Endothelial cell of umbilical vein (primary cell): ENCODE data around the gene TARP.

Source experiments
- BruUV-seq: library from RNA; stranded (reverse); fragments of 400-500 nt; replicated peaks from 2 replicates; lab custom pipeline; 2021; lab: Mats Ljungman, UMichigan
- CTCF ChIA-PET: fragments of 300-600, 350-600 bp; sonication (Branson Sonifier 250); formaldehyde crosslinking; loops from one replicate; lab custom pipeline; 2021; ENCODE audit warnings: antibody characterized with exemption, inconsistent platforms; lab: Charles Lee
- POLR2A ChIA-PET: fragments of 300-600, 350-600 bp; sonication (Branson Sonifier 250); formaldehyde crosslinking; loops from one replicate; lab custom pipeline; 2021; ENCODE audit warnings: antibody characterized with exemption, inconsistent platforms; lab: Charles Lee
- DNase-seq: peaks from one replicate; pipeline ENCODE4 v3.0.0-alpha.2; 2011; ENCODE audit warnings: low read depth, low spot score
- FAIRE-seq: peaks from 2 replicates; lab custom pipeline; 2011; peaks lifted over from hg19 to GRCh38; lab: Jason Lieb, UNC
- H2AFZ ChIP-seq: 2 replicates; pipeline ENCODE4 v1.6.0; 2012; ENCODE audit warnings: low read depth, low read length, control low read depth, inconsistent platforms
- H3K27ac ChIP-seq: 2 replicates; pipeline ENCODE4 v1.5.1; 2011; ENCODE audit warnings: low read depth, mild to moderate bottlenecking, control low read depth, low read length, moderate library complexity; ENCODE audit not compliant: insufficient read depth
- H3K27me3 ChIP-seq, 2 experiments: 2 replicates each; pipeline versions ENCODE4 v1.6.0 to v1.6.1; 2011; ENCODE audit warnings: low read length in 2 of 2, mixed read lengths in 1 of 2; ENCODE audit not compliant: control insufficient read depth in 2 of 2, insufficient read depth in 2 of 2
- H3K36me3 ChIP-seq, 2 experiments: 2 replicates in 1 of 2; 3 replicates in 1 of 2; pipeline ENCODE4 v1.5.1; 2011; ENCODE audit warnings: low read length in 2 of 2, mild to moderate bottlenecking in 1 of 2, moderate library complexity in 1 of 2; ENCODE audit not compliant: control insufficient read depth in 2 of 2, insufficient read depth in 2 of 2; ENCODE audit errors: extremely low read depth in 1 of 2
- H3K4me1 ChIP-seq: 3 replicates; pipeline ENCODE4 v1.5.1; 2011; ENCODE audit warnings: mild to moderate bottlenecking, low read length; ENCODE audit not compliant: control insufficient read depth, insufficient read depth; ENCODE audit errors: extremely low read depth
- H3K4me2 ChIP-seq: 2 replicates; pipeline ENCODE4 v1.6.1; 2011; ENCODE audit warnings: low read length, control low read depth, mixed read lengths; ENCODE audit not compliant: insufficient read depth
- H3K4me3 ChIP-seq, 3 experiments: fragments of 200-600 bp in 1 of 3; sonication (generic), shearing (Covaris generic) in 1 of 3; replicated peaks in 1 of 3; 2 replicates each; pipeline ENCODE4 v1.5.1; 2011 to 2016; ENCODE audit warnings: control low read depth in 3 of 3, low read length in 3 of 3, mild to moderate bottlenecking in 2 of 3, inconsistent platforms in 1 of 3, low read depth in 1 of 3, moderate library complexity in 1 of 3; ENCODE audit not compliant: insufficient read depth in 1 of 3
- H3K79me2 ChIP-seq: 2 replicates; pipeline ENCODE4 v1.6.0; 2012; ENCODE audit warnings: low read length, inconsistent platforms; ENCODE audit not compliant: control insufficient read depth, insufficient read depth
- H3K9ac ChIP-seq: replicated peaks from 2 replicates; pipeline ENCODE3; 2011; ENCODE audit warnings: low read length, control low read depth; ENCODE audit not compliant: insufficient read depth; ENCODE audit errors: extremely low read depth
- H3K9me1 ChIP-seq: replicated peaks from 3 replicates; pipeline ENCODE4 v1.6.0; 2011; ENCODE audit warnings: mild to moderate bottlenecking, low read length; ENCODE audit not compliant: control insufficient read depth, insufficient read depth; ENCODE audit errors: extremely low read depth
- H3K9me3 ChIP-seq: replicated peaks from 2 replicates; pipeline ENCODE4 v1.5.1; 2012; ENCODE audit warnings: low read length, inconsistent platforms; ENCODE audit not compliant: control insufficient read depth, insufficient read depth
- H4K20me1 ChIP-seq: replicated peaks from 2 replicates; pipeline ENCODE3; 2011; ENCODE audit warnings: mild to moderate bottlenecking, low read length; ENCODE audit not compliant: control insufficient read depth, insufficient read depth; ENCODE audit errors: extremely low read depth
- EZH2 ChIP-seq: IDR thresholded peaks from 2 replicates; pipeline ENCODE4 v1.6.1; 2012; ENCODE audit warnings: borderline replicate concordance, low read depth, mild to moderate bottlenecking, moderate library complexity, low read length, inconsistent platforms; ENCODE audit not compliant: severe bottlenecking
- FOS ChIP-seq: IDR thresholded peaks from 2 replicates; pipeline ENCODE4 v1.6.1; 2011; ENCODE audit warnings: mild to moderate bottlenecking, low read length, moderate library complexity, borderline replicate concordance; ENCODE audit not compliant: insufficient read depth
- GATA2 ChIP-seq: IDR thresholded peaks from 2 replicates; pipeline ENCODE4 v1.7.0; 2011; ENCODE audit warnings: low read depth, mild to moderate bottlenecking, moderate library complexity, mixed read lengths, low read length; ENCODE audit not compliant: insufficient read length, insufficient read depth
- JUN ChIP-seq: IDR thresholded peaks from 2 replicates; pipeline ENCODE4 v1.6.1; 2011; ENCODE audit warnings: borderline replicate concordance, low read depth; ENCODE audit not compliant: insufficient read length, insufficient read depth
- MYC ChIP-seq: IDR thresholded peaks from one replicate; pipeline ENCODE4 v1.6.1; 2011; ENCODE audit warnings: mild to moderate bottlenecking, low read depth, low read length
- POLR2A ChIP-seq: IDR thresholded peaks from 2 replicates; pipeline ENCODE4 v1.6.1; 2012; ENCODE audit warnings: low read depth, mild to moderate bottlenecking, control low read depth, low read length
- POLR2AphosphoS5 ChIP-seq: IDR thresholded peaks from 2 replicates; pipeline ENCODE4 v1.6.1; 2012; ENCODE audit warnings: low read depth, mild to moderate bottlenecking, control low read depth, low read length, moderate library complexity; ENCODE audit not compliant: insufficient read depth
- dilution Hi-C: fragments of 300-500 bp; cut with MboI; formaldehyde crosslinking; loops from one replicate; pipeline ENCODE4 v1.15.0; 2019; ENCODE audit warnings: low sequenced_read_pairs; ENCODE audit not compliant: extremely low pct_ligation_motif_present
- intact Hi-C: fragments of 100-400 bp; cut with micrococcal nuclease; formaldehyde crosslinking; loops from one replicate; pipeline ENCODE4 v1.10.0; 2022
- TF ChIP-seq, protein P1 (sequence below): IDR thresholded peaks from 2 replicates; pipeline ENCODE4 v1.6.1; 2011; ENCODE audit not compliant: insufficient read depth, insufficient read length
- TF ChIP-seq, protein P2 (sequence below), 2 donors: IDR thresholded peaks; 1 replicate in 1 of 2; 2 replicates in 1 of 2; pipeline ENCODE4 v1.5.1; 2011; ENCODE audit warnings: low read length in 2 of 2, mild to moderate bottlenecking in 2 of 2, moderate library complexity in 2 of 2, control low read depth in 1 of 2, inconsistent platforms in 1 of 2, low read depth in 1 of 2; ENCODE audit not compliant: insufficient read depth in 1 of 2; ENCODE audit errors: extremely low read depth in 1 of 2

TARP gene

DNA sequence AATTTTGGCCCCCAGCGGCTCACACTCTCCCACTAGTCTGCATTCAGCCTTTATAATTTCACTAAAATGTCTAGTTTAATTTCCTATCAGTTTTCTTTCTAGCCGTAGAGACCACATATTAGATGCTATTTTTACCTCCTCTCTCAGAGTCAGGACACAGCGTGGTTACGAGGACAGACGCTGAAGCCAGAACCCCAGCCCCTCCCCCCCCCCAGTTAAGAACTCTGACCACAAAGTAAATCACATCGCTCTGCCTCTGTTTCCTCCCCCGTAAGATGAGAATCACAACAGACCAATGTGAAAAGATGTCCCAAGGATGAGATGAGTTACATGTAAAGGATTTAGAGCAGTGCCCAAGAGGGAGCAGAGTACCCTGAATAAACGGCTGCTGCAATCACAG, 11.1 kb upstream of the TARP start:
- intact Hi-C loops (no loop called here), dilution Hi-C loops (no loop called here)
- no peak overlapping the region for H2AFZ ChIP-seq
- no TSS peak for BruUV-seq
- no peak overlapping the region for H3K27ac ChIP-seq
- H3K4me1 ChIP-seq, result no peaks in the 10 kb centered on the region
- H3K4me3 ChIP-seq, result no peak overlapping the region
- ChIA-PET POLR2A (no interaction called here), CTCF (no interaction called here)
- H3K36me3 ChIP-seq, result no peaks in the 10 kb centered on the region
- H3K9me3 ChIP-seq, result no peaks in the 10 kb centered on the region
- FAIRE-seq (no peak), DNase-seq (no peak)
- H3K9ac ChIP-seq, result no peak overlapping the region
- H3K4me2 ChIP-seq, result no peak overlapping the region
- H3K9me1 ChIP-seq, result no peaks in the 10 kb centered on the region
- no peaks in the 10 kb centered on the region for H3K79me2 ChIP-seq
- TF ChIP-seq EZH2 (no peak), JUN (no peak), GATA2 (no peak), POLR2AphosphoS5 (no peak), POLR2A (no peak), FOS (no peak), MYC (no peak)
- TF ChIP-seq, protein P1, sequence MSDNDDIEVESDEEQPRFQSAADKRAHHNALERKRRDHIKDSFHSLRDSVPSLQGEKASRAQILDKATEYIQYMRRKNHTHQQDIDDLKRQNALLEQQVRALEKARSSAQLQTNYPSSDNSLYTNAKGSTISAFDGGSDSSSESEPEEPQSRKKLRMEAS, result no peak
- TF ChIP-seq, protein P2, sequence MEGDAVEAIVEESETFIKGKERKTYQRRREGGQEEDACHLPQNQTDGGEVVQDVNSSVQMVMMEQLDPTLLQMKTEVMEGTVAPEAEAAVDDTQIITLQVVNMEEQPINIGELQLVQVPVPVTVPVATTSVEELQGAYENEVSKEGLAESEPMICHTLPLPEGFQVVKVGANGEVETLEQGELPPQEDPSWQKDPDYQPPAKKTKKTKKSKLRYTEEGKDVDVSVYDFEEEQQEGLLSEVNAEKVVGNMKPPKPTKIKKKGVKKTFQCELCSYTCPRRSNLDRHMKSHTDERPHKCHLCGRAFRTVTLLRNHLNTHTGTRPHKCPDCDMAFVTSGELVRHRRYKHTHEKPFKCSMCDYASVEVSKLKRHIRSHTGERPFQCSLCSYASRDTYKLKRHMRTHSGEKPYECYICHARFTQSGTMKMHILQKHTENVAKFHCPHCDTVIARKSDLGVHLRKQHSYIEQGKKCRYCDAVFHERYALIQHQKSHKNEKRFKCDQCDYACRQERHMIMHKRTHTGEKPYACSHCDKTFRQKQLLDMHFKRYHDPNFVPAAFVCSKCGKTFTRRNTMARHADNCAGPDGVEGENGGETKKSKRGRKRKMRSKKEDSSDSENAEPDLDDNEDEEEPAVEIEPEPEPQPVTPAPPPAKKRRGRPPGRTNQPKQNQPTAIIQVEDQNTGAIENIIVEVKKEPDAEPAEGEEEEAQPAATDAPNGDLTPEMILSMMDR (IDR thresholded peaks at IDR 0.05; ENCODE audit: extremely low read depth in 1 of 2, insufficient read depth in 1 of 2, low read depth in 1 of 2, low read length in 2 of 2), result no peak
- no peaks in the 10 kb centered on the region for H4K20me1 ChIP-seq
- H3K27me3 ChIP-seq, result peaks cover 0 to 6% of the 10 kb centered on the region in 2 experiments
